HG03108 (cell line): Measurements from ENCODE around the gene ZNF211.
A peak's percentile ranks its signal among the peaks of the same experiment; 100 is the strongest.

Experiments used
- ATAC-seq: cut with Tn5 transposase; IDR thresholded peaks from one replicate; pipeline ENCODE4 v1.9.1; 2021; ENCODE audit warnings: moderate library complexity; ENCODE audit not compliant: unreplicated experiment

ZNF211 gene

GRCh38 chr19:57632987-57633831 is at the start of gene ZNF211:
Gene ZNF211, plus strand, starts transcription at chr19:57633168. Its CDS starts 179 bp downstream, at chr19:57633347.
- ATAC-seq = peak; percentile 98

- peak; percentile 75 for ATAC-seq
These were observed 49.2 kb upstream of the ZNF211 start, which contains the start of gene ZIK1 for GRCh38 chr19:57583521-57584416. Gene ZIK1, plus strand, starts transcription at chr19:57584145. Its CDS starts 212 bp downstream, at chr19:57584357.

GRCh38 chr19:57587529-57587928 is 45.4 kb upstream of the ZNF211 start:
- no peak for ATAC-seq

- ATAC-seq = no peak
These were observed 33.6 kb upstream of the ZNF211 start for GRCh38 chr19:57599377-57599760.

GRCh38 chr19:57599761-57600383 is 33.1 kb upstream of the ZNF211 start, which contains the start of gene ZNF530:
Gene ZNF530, plus strand, starts transcription at chr19:57599885. Its CDS starts 4,461 bp downstream, at chr19:57604346.
- peak; percentile 90 for ATAC-seq

GRCh38 chr19:57606931-57607330 is 26.0 kb upstream of the ZNF211 start:
- no peak for ATAC-seq

GRCh38 chr19:57611113-57611512 is 21.9 kb upstream of the ZNF211 start:
- ATAC-seq = no peak

GRCh38 chr19:57613941-57614743 is 18.8 kb upstream of the ZNF211 start, which contains the start of gene ZNF134:
Gene ZNF134, plus strand, starts transcription at chr19:57614242. Its CDS starts 5,227 bp downstream, at chr19:57619469.
- ATAC-seq = peak; percentile 99

GRCh38 chr19:57615346-57615745 is 17.6 kb upstream of the ZNF211 start:
- ATAC-seq = no peak

- ATAC-seq = no peak
These were observed 12.2 kb upstream of the ZNF211 start for GRCh38 chr19:57620673-57621348.

GRCh38 chr19:57623091-57623490 is 9.9 kb upstream of the ZNF211 start:
- ATAC-seq = no peak

GRCh38 chr19:57633832-57634131 is 814 bp downstream of the ZNF211 start:
- ATAC-seq = no peak

GRCh38 chr19:57637379-57637778 is 4.4 kb downstream of the ZNF211 start:
- ATAC-seq = no peak

GRCh38 chr19:57641715-57642234 is 8.8 kb downstream of the ZNF211 start:
- ATAC-seq = no peak

GRCh38 chr19:57642396-57643046 is 9.6 kb downstream of the ZNF211 start:
- ATAC-seq = no peak

GRCh38 chr19:57643734-57644133 is 10.8 kb downstream of the ZNF211 start:
- no peak for ATAC-seq

- ATAC-seq = no peak
These were observed 15.5 kb downstream of the ZNF211 start for GRCh38 chr19:57648331-57649003.

- ATAC-seq = no peak
These were observed 18.7 kb downstream of the ZNF211 start for GRCh38 chr19:57651654-57651996.

GRCh38 chr19:57653689-57654088 is 20.7 kb downstream of the ZNF211 start:
- ATAC-seq = no peak
